Panc1 (cell line): Measurements from ENCODE around the gene BCS1L. TPM values are rescaled to one million over a fixed set of nuclear protein-coding genes. Genes with fewer than 3 reads are reported as not detected.

ENCODE experiments used
- ATAC-seq: fragments of 200-7000 bp; cut with Tn5 transposase; 2 replicates; pipeline ENCODE4 v1.9.1; 2020; ENCODE audit warnings: mild to moderate bottlenecking, moderate library complexity
- BruUV-seq: library from RNA; stranded (reverse); fragments of 400-500 nt; replicated peaks from 2 replicates; lab custom pipeline; 2021; lab: Mats Ljungman, UMichigan
- CTCF ChIA-PET: fragments of 300-600 bp; sonication (Branson Sonifier 250); formaldehyde crosslinking; loops from one replicate; lab custom pipeline; 2022; ENCODE audit warnings: antibody characterized with exemption; lab: Charles Lee
- POLR2A ChIA-PET: fragments of 300-600 bp; sonication (Branson Sonifier 250); formaldehyde crosslinking; loops from one replicate; lab custom pipeline; 2022; ENCODE audit warnings: antibody characterized with exemption; lab: Charles Lee
- DNase-seq: peaks from one replicate; pipeline ENCODE4 v3.0.0-alpha.2; 2010; ENCODE audit warnings: low read depth, low spot score
- H3K27ac ChIP-seq: 2 replicates; pipeline ENCODE4 v1.5.1; 2011; ENCODE audit warnings: mild to moderate bottlenecking, low read length, inconsistent platforms
- H3K27me3 ChIP-seq: fragments of 200-500 bp; sonication (Bioruptor generic); 2 replicates; pipeline ENCODE4 v1.6.0; 2014; ENCODE audit warnings: low read length, inconsistent platforms; ENCODE audit not compliant: control insufficient read depth, insufficient read depth
- H3K36me3 ChIP-seq: fragments of 200-500 bp; sonication (Bioruptor generic); 2 replicates; pipeline ENCODE4 v1.5.1; 2014; ENCODE audit warnings: inconsistent platforms, mild to moderate bottlenecking, low read length, moderate library complexity; ENCODE audit not compliant: control insufficient read depth, insufficient read depth
- H3K4me1 ChIP-seq: 2 replicates; pipeline ENCODE4 v1.5.1; 2011; ENCODE audit warnings: inconsistent platforms, mild to moderate bottlenecking, low read length, moderate library complexity; ENCODE audit not compliant: control insufficient read depth, insufficient read depth
- H3K4me3 ChIP-seq, 2 experiments: 2 replicates each; pipeline ENCODE4 v1.5.1; 2011 to 2012; ENCODE audit warnings: low read depth in 2 of 2, low read length in 2 of 2, mild to moderate bottlenecking in 2 of 2, inconsistent platforms in 1 of 2, moderate library complexity in 1 of 2
- H3K9me3 ChIP-seq: fragments of 200-500 bp; sonication (Bioruptor generic); 2 replicates; pipeline ENCODE4 v1.5.1; 2014; ENCODE audit warnings: low read depth, mild to moderate bottlenecking, inconsistent platforms, low read length, moderate library complexity; ENCODE audit not compliant: control insufficient read depth, insufficient read depth
- CTCF ChIP-seq: fragments of 450-650 bp; IDR thresholded peaks from 2 replicates; pipeline ENCODE4 v1.5.1; 2017; ENCODE audit warnings: mild to moderate bottlenecking
- POLR2AphosphoS5 ChIP-seq: IDR thresholded peaks from 2 replicates; pipeline ENCODE4 v1.6.1; 2012; ENCODE audit warnings: mild to moderate bottlenecking, low read depth, low read length, moderate library complexity
- REST ChIP-seq, 2 experiments: IDR thresholded peaks; 2 replicates each; pipeline ENCODE4 v1.6.1; 2011 to 2012; ENCODE audit warnings: low read depth in 2 of 2, control low read depth in 1 of 2, low read length in 1 of 2, mild to moderate bottlenecking in 1 of 2, moderate library complexity in 1 of 2; ENCODE audit not compliant: insufficient read depth in 1 of 2
- SIN3A ChIP-seq: IDR thresholded peaks from 2 replicates; pipeline ENCODE4 v1.6.1; 2012; ENCODE audit warnings: low read depth, mild to moderate bottlenecking, low read length, moderate library complexity, borderline replicate concordance; ENCODE audit not compliant: insufficient read depth
- TCF7L2 ChIP-seq: IDR thresholded peaks from 2 replicates; pipeline ENCODE4 v1.6.1; 2011; ENCODE audit warnings: mild to moderate bottlenecking, low read depth, low read length, inconsistent platforms
- in situ Hi-C: cut with HindIII; loops from 2 replicates; pipeline ENCODE4 v1.10.0; 2016; ENCODE audit warnings: low sequenced_read_pairs, low pct_unique_long_range_greater_than_20kb
- intact Hi-C: fragments of 100-400 bp; cut with micrococcal nuclease; formaldehyde crosslinking; loops from one replicate; pipeline ENCODE4 v1.10.0; 2022; ENCODE audit not compliant: unreplicated experiment
- total RNA-seq: library from RNA; stranded (reverse); gene quantifications from one replicate; pipeline ENCODE4 v1.2.1, GENCODE V29; 2021; ENCODE audit not compliant: unreplicated experiment

BCS1L gene
- total RNA-seq, 1 experiment from 2014 or later = 42.0 TPM

- no peak overlapping the region for H3K4me3 ChIP-seq
- DNase-seq (no peak), ATAC-seq (no peak)
- H3K36me3 ChIP-seq = peaks cover 4% of the 10 kb centered on the region; the same call in 1 of the 2 replicates
- intact Hi-C loops (no loop called here), in situ Hi-C loops (no loop called here)
- ChIA-PET POLR2A (no interaction called here), CTCF (no interaction called here)
- peaks cover 8% of the 10 kb centered on the region for H3K4me1 ChIP-seq
- BruUV-seq = no TSS peak
- H3K27ac ChIP-seq = no peak overlapping the region
- no peaks in the 10 kb centered on the region for H3K9me3 ChIP-seq
- H3K27me3 ChIP-seq = no peaks in the 10 kb centered on the region
- TF ChIP-seq REST (IDR thresholded peaks at IDR 0.05; ENCODE audit: insufficient read depth in 1 of 2, low read depth in 2 of 2, low read length in 1 of 2) (no peak), TCF7L2 (no peak), CTCF (no peak), SIN3A (no peak)
These were observed 48.6 kb downstream of the BCS1L start for GRCh38 chr2:218708086-218708485.

- Histone ChIP-seq H3K27me3 (no peaks in the 10 kb centered on the region), H3K4me3 (peak overlapping the region; percentile 72 to 87; a peak in 3 of 4 replicates), H3K27ac (peak overlapping the region; percentile 2; the same call in 1 of the 2 replicates), H3K9me3 (no peaks in the 10 kb centered on the region), H3K36me3 (peaks cover 4% of the 10 kb centered on the region; the same call in 1 of the 2 replicates), H3K4me1 (peaks cover 8% of the 10 kb centered on the region)
- in situ Hi-C loops = no loop called here
- ChIA-PET CTCF (interaction anchor here (0.6 to 1.2 kb wide), 4 partner anchors 15 to 138 kb away, joined by 4 to 12 read pairs (median 5); partner anchors contain the start of genes BCS1L and ZNF142), POLR2A (no interaction called here)
- BruUV-seq = no TSS peak
- intact Hi-C loops = no loop called here
- TF ChIP-seq POLR2AphosphoS5 (no peak), CTCF (no peak), REST (IDR thresholded peaks at IDR 0.05; ENCODE audit: insufficient read depth in 1 of 2, low read depth in 2 of 2, low read length in 1 of 2) (no peak), SIN3A (no peak), TCF7L2 (no peak)
- no peak for ATAC-seq
- no peak for DNase-seq
These were observed 50.4 kb downstream of the BCS1L start for GRCh38 chr2:218709908-218710307.
